NCI-H524 (cell line): ENCODE data around the gene SFRP5.

Experiments
- DNase-seq, 2 experiments: peaks; one replicate each; lab custom pipeline; 2025; lab: John Stamatoyannopoulos, UW

The SFRP5 gene

GRCh38 chr10:97765201-97765600, 6.6 kb downstream of the SFRP5 start:
- peak in 1 of 2 experiments; percentile 44 for DNase-seq

- DNase-seq: no peak
Measured at GRCh38 chr10:97764519-97764931, 7.3 kb downstream of the SFRP5 start.

DNA sequence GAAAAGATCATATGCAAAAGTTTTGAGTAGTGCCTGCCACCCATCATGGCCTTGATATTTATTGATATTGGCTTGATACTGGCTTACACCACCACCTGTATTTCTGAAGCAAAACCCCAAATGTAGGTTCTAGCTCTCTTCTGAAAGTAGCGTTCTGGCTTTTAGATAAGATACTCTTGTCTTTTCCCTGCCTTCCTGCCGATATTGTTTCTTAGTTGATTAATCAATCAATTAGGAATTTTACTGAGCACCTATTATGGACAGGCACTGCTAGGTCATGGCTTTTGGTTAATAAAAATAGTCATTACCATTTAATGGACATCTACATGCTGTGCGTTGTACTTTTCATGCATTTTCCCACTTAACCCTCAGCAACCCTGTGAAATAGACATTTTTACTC, 7.9 kb downstream of the SFRP5 start:
- DNase-seq: no peak

GRCh38 chr10:97763411-97763810, 8.4 kb downstream of the SFRP5 start:
- DNase-seq: no peak

DNA sequence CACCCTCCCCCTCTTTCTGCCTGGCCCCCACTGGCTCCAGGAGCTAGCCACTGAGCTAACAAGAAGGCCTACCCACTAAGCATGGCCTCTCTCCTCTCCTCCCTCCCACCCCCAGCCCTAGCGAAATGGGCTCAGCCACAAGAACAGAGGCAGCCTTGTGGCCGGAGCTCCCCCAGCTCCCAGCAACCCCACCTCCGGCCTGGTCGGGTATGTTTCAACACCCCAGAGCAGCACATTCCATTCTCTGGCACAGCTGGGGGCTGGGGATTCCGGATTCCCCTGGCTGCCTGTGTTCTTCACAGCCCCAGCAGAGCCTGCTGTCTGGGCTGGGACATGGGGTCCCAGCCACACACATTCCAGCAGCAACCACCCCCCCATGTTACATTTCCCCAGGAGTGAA, 9.0 kb downstream of the SFRP5 start:
- DNase-seq: no peak

GRCh38 chr10:97762056-97762455, 9.7 kb downstream of the SFRP5 start:
- DNase-seq: no peak

DNA sequence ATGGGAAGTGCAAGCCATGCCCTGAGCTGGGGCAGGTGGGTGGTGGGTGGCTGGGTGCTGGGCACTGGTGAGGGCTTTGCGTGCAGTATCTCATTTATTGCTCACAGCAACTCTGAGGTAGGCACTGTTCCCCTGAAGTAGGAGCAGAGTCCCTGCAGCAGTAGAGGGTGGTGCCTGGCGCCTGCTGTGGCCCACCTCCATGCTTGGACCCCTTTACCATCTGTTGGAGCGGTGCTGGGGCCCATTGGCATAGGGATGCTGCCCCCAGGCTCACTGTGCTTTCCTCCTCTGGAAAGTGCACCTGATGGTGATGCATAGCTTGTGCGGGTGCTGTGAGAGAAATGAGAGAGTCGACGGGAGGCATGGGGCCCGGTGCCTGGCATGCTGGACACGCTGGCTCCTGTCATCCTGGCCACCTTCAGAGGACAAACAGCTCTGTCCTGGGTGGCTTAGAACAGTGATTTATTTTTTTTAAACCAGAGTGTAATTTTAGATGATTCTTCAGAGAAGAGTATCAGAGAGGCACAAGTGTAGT, 10.4 kb downstream of the SFRP5 start:
- DNase-seq: no peak

- DNase-seq: no peak
Measured at GRCh38 chr10:97760461-97761257, 11.1 kb downstream of the SFRP5 start.

DNA sequence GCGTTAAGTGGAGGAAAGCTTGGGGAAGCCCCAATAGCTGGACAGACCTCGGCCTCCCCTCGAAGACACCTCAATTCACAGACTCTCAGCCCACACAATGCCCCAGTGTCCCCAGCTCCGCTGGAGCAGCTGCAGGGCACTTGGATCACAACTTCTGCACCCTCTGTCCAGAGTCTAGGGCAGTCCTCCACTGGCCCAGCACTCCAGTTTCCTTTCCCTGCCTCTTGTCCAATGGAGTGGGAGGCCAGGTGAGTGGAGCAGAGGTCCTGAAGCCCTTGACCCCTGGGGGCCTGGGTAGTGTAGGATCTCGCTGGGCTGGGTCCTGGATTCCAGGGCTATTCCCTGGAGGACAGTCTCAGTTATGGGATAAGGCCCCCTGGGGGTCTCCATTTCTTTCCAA, 11.9 kb downstream of the SFRP5 start:
- no peak for DNase-seq

DNA sequence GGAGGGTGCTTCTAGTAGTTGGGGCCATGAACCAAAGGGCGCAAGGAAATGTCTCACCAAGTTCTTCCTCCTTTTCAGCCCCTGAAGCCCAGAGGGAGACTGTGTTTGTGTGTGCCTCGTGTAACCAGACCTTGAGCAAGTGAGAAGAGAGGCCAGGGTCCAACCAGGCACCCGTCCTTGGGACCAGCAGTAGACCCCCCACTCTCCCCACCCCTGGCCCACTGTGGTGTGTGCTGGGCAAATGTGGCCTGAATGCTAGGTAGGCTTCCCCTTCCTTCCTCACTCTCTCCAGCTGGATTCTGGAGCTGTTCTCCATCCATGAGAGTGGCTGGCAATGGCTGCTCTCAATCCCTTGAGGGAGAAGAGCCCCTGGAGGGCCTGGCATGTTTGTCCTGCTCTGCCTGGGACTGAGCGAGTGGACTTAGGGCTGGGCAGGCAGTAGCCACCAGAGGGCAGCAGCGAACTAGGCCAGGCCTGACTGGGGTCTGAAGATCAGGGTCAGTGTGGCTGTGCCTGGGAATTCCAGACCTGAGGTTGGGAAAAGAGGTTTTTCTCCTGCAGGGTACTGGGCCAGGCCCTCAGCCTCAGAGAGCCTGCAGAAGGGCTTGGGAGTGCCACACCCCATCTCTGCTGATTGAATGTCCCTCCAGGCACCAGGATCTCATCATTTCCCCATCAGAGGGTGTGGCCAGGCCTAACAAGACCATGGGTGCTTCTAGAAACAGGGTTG, 12.5 kb downstream of the SFRP5 start:
- peak in 1 of 2 experiments; percentile 51 for DNase-seq

- no peak for DNase-seq
Measured at GRCh38 chr10:97757471-97757870, 14.3 kb downstream of the SFRP5 start.

DNA sequence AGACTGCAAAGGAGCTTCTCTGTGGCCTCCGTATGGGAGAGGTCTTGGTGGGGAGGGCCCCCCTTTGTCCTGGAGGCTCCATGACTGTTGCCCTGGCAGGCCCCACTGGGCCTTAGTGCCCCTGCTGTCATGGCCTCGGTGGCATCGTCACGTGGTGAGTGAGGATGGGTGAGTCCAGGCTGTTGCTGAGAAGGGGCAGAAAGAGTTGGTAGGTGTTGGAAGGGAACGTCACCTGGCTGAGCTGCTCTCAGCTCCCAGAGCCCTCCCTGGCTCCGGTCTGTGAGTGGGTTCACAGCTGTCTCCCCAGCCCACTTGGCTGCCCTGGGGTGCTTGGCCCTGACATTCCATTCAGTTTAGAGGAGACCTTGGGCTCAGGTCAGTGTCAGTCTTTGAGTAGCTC, 16.1 kb downstream of the SFRP5 start:
- no peak for DNase-seq

- no peak for DNase-seq
Measured at GRCh38 chr10:97754726-97755125, 17.1 kb downstream of the SFRP5 start.

- DNase-seq: no peak
Measured at GRCh38 chr10:97752956-97753355, 18.8 kb downstream of the SFRP5 start.

DNA sequence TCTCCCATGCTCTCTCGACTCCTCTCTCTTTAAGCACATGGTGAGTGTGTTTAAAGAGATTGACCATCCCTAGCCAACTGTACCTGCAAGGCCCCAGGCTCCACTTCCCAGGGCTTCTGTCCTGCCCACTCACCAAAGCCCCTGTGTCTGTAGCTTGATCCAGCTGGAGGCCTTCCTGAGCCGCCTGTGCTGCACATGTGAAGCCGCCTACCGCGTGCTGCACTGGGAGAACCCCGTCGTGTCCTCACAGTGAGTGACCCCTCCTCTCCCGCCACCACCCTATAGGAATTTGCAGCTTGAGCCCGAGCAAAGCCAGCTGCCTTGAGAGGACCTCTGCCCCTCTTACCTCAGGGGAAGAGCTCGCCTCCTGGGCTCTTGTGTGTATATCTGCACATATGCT, 23.7 kb downstream of the SFRP5 start:
- no peak for DNase-seq

DNA sequence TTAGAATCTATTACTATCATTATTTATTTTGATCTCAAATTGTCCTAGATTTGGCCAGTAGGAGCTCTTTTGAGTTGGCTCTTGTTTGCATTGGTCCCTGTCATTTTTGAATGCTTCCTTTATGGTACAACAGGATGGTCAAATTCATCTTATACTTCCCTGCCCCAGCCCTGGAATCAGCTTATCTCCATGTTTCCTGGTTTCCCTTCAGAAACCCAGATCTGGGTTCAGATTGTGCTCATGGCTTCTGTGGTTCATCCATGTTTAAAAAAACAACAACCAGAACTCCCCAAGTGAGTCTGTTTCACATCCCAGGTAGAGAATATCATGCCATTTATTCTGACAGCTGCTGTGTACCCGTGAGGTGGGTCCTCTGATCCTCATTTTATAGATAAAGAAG, 24.2 kb downstream of the SFRP5 start:
- DNase-seq: no peak

GRCh38 chr10:97744405-97745035, 27.3 kb downstream of the SFRP5 start:
- DNase-seq: no peak

GRCh38 chr10:97743169-97743943, 28.4 kb downstream of the SFRP5 start:
- DNase-seq: no peak

GRCh38 chr10:97740613-97741012, 31.2 kb downstream of the SFRP5 start:
- peak in 1 of 2 experiments; percentile 15 for DNase-seq

DNA sequence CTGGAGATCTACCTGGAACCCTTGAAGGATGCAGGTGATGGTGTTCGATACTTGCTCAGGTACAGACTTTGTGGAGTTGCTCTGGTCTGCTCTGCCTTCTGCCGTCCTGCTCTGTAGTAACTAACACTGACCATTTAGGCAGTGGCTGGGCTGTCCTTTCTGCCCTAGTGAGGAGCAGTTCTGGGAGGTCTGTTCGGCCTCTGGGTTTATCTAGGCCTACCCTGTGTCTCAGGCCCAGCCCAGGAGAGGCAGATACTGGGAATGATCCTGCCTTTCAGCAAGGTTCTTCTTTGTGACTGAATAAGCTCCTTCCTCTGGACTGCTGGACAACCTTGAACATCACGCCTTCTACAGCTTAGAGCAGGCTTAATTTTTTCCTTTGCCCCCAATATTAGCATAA, 33.2 kb downstream of the SFRP5 start:
- no peak for DNase-seq

DNA sequence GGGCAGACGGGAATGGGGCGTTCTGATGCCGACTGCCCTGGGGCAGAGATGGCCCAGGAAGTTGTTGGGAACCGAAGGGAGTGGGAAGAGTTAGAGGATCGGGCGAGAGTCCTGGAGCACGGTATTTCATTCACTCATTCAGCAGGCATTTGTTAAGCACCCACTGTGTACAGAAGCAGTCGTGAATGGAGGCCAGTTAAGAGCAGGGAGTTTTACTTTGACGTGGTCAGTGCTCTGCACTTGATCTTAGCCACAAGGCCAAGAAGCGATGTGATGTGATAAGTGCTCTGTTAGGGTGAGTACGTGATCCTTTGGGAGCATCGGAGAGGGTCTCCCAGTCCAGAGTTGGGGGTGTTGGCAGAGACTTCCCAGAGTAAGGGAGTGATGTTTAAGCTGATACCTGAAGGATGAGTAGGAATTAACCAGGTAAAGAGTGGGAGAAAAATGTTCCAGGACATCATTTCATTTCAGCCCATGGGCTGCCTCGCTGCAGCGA, 34.0 kb downstream of the SFRP5 start:
- DNase-seq: no peak
